Raji (cell line): ENCODE results near the gene KHDRBS1.
A peak's percentile ranks its signal among the peaks of the same experiment; 100 is the strongest.

Source experiments
- POLR2A ChIP-seq: IDR thresholded peaks from 2 replicates; pipeline ENCODE4 v1.6.1; 2011; ENCODE audit warnings: low read depth, low read length, control low read depth; ENCODE audit not compliant: insufficient read depth

Gene KHDRBS1

GRCh38 chr1:32044234-32044633 lies 30.6 kb downstream of the KHDRBS1 start:
- TF ChIP-seq POLR2A, result no peak

- no peak for TF ChIP-seq POLR2A
These were observed 32.1 kb downstream of the KHDRBS1 start for GRCh38 chr1:32045772-32046171.

- TF ChIP-seq POLR2A, result no peak
These were observed 34.0 kb downstream of the KHDRBS1 start for GRCh38 chr1:32047701-32048100.

DNA sequence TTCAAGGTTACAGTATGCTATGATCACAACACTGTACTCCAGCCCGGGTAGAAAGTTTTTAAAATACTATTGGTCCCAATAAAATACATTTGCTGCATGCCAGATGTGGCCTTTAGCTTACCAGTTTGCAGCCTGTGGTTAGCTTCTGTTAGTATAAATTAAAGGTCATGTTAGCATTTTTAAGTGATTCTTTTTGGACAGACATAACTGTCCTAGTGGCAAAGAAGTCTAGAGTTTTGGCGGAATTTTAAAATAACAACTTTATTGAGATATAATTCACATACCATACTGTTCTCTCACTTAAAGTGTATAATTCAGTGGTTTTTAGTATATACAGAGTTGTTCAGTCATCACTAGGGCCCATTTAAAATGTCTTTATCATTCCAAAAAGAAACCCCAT lies 34.8 kb downstream of the KHDRBS1 start:
- TF ChIP-seq POLR2A, result no peak

DNA sequence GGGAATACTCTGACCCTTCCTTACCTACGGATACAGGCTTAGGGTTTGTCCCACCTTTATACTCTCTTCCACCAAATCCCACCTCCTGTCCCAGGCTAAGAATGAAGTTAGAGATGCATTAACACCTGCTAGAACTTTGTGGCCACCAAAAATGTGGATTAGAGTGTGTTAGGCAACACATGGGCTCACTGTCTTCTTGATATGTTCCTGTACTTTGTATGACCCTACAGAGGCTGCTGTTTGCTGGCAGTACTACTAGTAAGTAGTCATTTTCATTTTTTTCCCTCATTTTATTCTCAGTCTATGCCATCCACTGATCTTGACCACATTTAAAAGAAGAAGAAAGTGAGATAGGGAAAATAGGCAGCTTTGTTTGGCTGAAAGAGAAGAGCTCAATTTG lies 38.0 kb downstream of the KHDRBS1 start:
- no peak for TF ChIP-seq POLR2A

DNA sequence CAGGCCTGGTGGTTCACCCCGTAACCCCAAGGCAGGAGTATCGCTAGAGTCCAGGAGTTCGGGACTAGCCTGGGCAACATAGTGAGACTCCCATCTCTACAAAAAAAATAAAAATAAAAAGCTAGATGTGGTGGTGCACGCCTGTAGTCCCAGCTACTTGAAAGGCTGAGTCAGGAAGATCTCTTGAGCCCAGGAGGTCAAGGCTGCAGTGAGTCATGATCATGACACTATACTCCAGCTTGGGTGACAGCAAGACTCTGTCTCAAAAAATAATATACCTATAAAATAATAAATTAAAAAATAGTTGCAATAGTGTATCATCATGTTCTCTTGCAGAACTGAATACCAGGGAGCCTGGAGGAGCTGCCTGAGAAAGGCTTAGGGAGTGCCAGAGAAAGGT lies 39.2 kb downstream of the KHDRBS1 start:
- no peak for TF ChIP-seq POLR2A

GRCh38 chr1:32055416-32055815 lies 41.7 kb downstream of the KHDRBS1 start:
- no peak for TF ChIP-seq POLR2A

DNA sequence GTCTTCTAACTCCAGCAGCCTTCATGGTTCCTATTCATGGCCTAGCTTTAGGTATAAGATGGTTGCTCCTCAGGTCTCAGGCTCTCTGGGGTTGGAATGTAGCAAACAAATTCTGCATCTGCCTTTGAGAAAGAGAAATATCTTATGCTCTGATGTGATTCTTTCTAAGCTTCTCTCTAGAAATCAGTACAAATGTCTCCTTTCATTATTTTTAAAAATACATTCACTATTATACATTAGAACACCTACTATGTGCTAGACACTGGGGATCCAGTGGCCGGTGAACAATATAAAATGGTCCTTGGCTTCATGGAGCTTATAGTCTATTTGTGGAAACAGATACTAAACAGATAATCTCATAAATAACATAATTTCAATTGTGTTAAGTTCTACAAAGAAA lies 42.9 kb downstream of the KHDRBS1 start:
- no peak for TF ChIP-seq POLR2A

DNA sequence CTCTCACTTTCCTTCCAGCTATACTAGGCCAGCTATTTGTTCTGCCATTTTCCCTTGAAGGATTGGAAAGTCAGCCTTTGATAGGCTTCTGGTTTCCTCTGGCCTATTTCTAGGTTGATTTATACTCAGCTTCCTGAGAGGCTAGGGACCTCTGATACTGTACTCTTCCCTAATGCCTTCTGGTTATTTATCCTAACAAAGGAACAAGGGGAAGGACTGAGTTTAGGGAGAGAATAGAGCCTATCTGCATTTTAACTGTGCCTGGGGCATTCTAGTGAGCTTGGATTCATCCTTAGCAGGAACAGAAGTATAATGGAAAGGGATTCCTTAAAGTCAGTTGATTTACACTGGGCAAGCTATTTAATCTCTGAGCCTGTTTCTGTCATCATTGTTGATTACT lies 47.2 kb downstream of the KHDRBS1 start:
- no peak for TF ChIP-seq POLR2A

DNA sequence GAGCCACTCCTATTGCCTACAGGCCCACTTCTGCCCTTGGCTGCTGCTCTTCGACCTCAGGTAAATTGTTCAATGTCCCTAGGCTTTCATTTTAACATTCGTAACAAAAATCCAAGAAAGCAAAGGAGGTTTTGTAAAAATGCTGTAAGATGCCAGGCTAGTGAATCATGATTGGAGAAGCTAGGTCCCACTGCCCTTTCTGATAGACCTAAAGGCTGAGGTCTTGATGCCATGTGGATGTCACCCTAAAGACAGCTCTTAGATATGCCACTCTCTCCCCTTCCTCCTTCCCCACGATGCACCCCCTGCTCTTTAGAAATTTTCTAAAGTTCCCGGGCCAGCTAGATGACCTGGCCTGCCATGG lies 49.2 kb downstream of the KHDRBS1 start:
- no peak for TF ChIP-seq POLR2A

- TF ChIP-seq POLR2A, result no peak
These were observed 49.6 kb downstream of the KHDRBS1 start for GRCh38 chr1:32063261-32063681.

GRCh38 chr1:32066489-32066873 lies 52.8 kb downstream of the KHDRBS1 start:
- no peak for TF ChIP-seq POLR2A

- TF ChIP-seq POLR2A, result no peak
These were observed 55.4 kb downstream of the KHDRBS1 start for GRCh38 chr1:32068957-32069588.

DNA sequence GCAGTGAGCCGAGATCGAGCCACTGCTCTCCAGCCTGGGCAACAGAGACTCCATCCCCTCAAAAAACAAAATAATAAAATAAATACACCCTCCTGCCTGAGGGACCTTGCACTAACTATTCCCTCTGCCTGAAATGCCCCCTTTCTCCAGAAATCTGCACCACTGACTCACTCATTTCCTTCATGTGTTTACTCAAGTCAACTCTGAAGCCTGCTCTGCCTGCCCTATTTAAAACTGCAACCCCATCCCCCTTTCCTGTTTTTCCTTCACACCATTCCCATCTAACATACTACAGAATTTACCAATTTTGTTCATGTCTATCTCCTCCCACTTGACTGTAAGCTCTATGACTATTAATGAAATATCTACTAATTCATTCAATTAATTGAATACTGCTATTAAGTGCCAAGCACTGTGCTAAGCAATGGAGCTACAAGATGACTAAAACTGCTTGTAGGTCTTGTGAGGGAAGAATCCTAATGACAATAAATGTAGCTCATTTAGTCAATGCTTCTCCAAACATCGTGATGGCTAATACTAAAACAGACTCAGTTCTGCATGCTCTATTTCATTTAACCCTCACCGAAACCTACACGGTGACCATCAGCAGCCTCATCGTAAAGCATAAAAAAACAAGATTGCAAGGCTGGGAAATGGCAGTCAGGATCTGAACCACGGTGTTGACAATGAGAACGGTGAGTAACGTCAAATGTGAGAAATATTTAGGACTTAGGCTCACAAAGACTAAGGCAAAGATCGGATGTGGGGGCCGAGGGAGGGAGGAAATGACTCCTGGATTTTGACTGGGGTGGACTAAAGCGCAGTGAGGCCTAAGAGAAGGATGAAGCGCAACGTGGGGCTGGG lies 58.3 kb downstream of the KHDRBS1 start:
- TF ChIP-seq POLR2A, result no peak

- peak; percentile 89 for TF ChIP-seq POLR2A
These were observed 59.1 kb downstream of the KHDRBS1 start, which contains the start of gene TMEM39B for GRCh38 chr1:32072622-32073298. TSS of gene TMEM39B (plus strand) at chr1:32072939. CDS start at chr1:32073048, 109 bp downstream.

DNA sequence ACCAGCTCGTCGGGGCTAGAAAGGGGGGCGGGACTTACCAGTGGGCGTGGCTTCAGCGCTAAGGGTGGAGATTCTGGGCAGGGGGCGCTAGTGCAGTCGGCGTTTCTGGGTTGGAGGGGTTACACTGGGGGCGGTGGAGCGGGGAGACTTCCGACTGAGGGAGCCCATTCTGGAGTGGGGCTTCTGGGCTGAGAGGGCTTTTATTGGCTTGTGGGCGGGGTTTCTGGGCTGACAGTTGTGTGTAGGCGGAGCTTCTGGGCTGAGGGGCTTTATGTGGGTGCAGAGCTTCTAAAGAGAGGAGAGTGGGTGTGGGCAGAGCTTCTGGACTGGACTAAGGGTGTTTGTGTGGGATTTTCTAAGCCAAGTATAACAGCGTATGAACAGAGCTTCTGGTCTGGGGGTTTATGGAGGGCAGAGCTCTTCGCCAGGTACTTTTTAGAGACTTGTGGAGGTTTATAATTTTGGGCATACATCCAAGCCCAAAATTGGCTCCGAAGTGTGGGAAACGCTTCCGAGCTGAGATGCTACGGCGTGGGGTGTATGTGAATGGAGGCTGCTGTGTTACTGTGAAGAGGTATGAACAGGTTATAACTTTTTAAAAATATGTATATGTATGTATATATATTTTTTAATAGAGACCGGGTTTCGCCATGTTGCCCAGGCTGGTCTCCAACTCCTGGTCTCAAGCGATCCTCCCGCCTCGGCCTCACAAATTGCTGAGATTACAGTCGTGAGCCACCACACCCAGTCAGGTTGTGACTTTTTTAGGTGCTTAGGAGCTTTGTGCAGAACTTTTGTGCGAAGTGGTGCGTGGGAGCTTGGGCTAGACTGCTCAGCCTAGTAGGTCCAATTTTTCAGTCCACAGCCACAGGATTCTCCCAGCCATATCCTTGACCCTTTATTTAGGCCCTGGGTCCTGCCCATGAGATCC lies 59.9 kb downstream of the KHDRBS1 start:
- no peak for TF ChIP-seq POLR2A

DNA sequence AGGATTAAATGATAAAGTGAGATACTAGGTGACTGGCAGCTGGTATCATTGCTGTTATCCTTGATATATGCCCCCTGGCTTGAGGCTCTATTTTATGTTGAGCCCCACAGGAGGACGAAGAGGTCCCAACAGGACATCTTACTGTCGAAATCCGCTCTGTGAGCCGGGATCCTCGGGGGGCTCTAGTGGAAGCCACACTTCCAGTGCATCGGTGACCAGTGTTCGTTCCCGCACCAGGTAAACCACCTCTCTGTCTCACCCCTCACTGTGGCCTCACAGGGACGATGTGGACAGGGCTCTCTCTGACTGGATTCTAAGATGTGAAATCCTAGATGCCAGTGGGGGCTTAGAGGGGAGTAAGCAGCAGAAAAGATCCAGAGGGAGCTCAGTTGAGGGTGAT lies 61.2 kb downstream of the KHDRBS1 start:
- no peak for TF ChIP-seq POLR2A
